Heart left ventricle (tissue), 13 donors: ENCODE measurements around the gene ABCC1.

Source experiments
- CTCF ChIP-seq, 12 donors: fragments of 200-600 bp; sonication (generic) in 4 of 12; IDR thresholded peaks; one replicate each; pipeline versions ENCODE4 v1.5.0 to v1.8.0; 2018 to 2022; ENCODE audit warnings: antibody characterized with exemption in 12 of 12, mild to moderate bottlenecking in 5 of 12
- POLR2A ChIP-seq, 2 donors: fragments of 450-650 bp; IDR thresholded peaks; one replicate each; pipeline ENCODE4 v1.6.1; 2017; ENCODE audit warnings: antibody characterized with exemption in 2 of 2, mild to moderate bottlenecking in 2 of 2, moderate library complexity in 2 of 2
- donor health status: ischemic (EF 13 %, LVEDD 7.1; RV severe dilation, severe dysfunction).
- donor health status: DM: no; HTN: yes; CAD: no.
- donor health status: DM: no; HTN: no; CAD: no.
- donor health status: ischemic (EF 25% LVEDD 6.9; RV normal size, moderate dysfunction).
- donor health status: ischemic (EF 25% LVEDD 5.7; RV mildly dilated, moderate dysfunction).
- donor health status: ischemic (EF 35%, LVEDD 5.7; RV mildly dilated, moderate dysfunction).
- donor health status: nonischemic (EF 11% LVEDD 7.7; RV severe dilation, severe dysfunction).
- donor health status: DM: yes; HTN: yes; CAD: no.
- donor health status: PGD.
- donor health status: ischemic (EF 29% LVEDD 5.4; RV normal size, mild dysfunction).
- donor health status: nonischemic (EF 23%, LVEDD 6.1; RV moderate dilation, normal function).

GRCh38 chr16:15985144-15985543, 35.7 kb downstream of the ABCC1 start:
- TF ChIP-seq POLR2A (IDR thresholded peaks at IDR 0.05), result no peak
- no peak for TF ChIP-seq CTCF (IDR thresholded peaks at IDR 0.05)
